ENCODE results near the gene ASB15.

ASB15 gene

DNA sequence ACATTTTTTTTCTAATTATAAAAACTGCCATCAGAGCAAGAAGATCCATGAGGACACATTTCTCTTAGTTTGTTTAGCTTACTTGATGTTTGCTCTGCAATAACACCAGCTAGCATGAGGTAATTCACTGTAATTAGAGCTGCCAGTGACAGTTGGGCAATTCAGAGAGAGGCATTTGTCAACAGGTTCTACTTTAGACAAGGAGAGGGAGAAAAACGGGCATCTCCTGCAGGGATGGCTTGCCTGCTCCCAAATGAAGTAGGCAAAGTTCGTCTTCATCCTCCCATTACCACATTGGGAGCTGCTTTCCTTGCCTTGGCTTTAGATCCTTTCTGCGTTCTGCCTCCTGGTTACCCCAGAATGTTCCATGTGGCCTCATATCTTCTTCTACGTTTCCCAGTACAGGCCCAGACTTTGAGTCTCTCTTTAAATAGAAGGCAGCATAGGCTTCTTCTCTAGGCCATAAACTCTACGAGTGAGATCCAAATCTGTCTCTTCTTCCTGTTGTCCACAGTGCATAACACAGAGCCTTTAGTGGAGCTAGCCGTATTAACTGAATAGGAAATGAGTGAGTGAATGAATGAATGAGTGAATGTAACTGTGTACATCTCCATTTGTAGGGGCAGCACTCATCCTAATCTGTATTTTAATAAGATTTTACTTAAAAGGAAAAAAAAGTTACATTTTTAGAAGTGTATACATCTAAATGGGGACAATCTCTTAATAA lies 21.2 kb downstream of the ASB15 start:
- POLR2A ChIA-PET, result no interaction called here
- H3K36me3 ChIP-seq (ENCODE audit: control insufficient read depth in 2 of 2, insufficient read depth in 1 of 2, low read length in 2 of 2), result no peaks in the 10 kb centered on the region
- no peak overlapping the region for H3K4me3 ChIP-seq (ENCODE audit: low read depth, low read length)
- 0 out of 2 replicates have a peak, but pooled peaks cover 4% of the 10 kb centered on the region for H3K4me1 ChIP-seq (ENCODE audit: control insufficient read depth, insufficient read depth, low read length)
- H3K9me3 ChIP-seq (ENCODE audit: control insufficient read depth, insufficient read depth, low read depth, low read length), result no peaks in the 10 kb centered on the region
- CTCF ChIA-PET, result interaction anchor here (0.6 to 2.3 kb wide), 5 partner anchors 13 to 202 kb away, joined by 3 to 12 read pairs (median 7); no protein-coding TSS in a partner anchor
- H3K27ac ChIP-seq (ENCODE audit: extremely low read depth, low read depth, low read length), result no peak overlapping the region
- TF ChIP-seq ZNF121 (tag by site-specific recombination; IDR thresholded peaks at IDR 0.05) (no peak), PRDM6 (tag by site-specific recombination; IDR thresholded peaks at IDR 0.05) (peak; percentile 89), ZBTB44 (tag by site-specific recombination; IDR thresholded peaks at IDR 0.05) (peak; percentile 64), FEZF1 (tag by site-specific recombination; IDR thresholded peaks at IDR 0.05) (peak; percentile 21; the same call in 1 of the 2 replicates), KLF10 (tag by site-specific recombination; IDR thresholded peaks at IDR 0.05) (no peak), ZNF600 (tag by site-specific recombination; IDR thresholded peaks at IDR 0.05) (0 out of 2 replicates have a peak, but pooled peaks have one; percentile 50), ZNF596 (tag by site-specific recombination; IDR thresholded peaks at IDR 0.05) (peak; percentile 65), ZNF366 (tag by site-specific recombination; conservative IDR thresholded peaks at IDR 0.05) (peak; percentile 79), OSR2 (tag by site-specific recombination; IDR thresholded peaks at IDR 0.05) (peak; percentile 53; the same call in 1 of the 2 replicates), ZNF449 (tag by site-specific recombination; IDR thresholded peaks at IDR 0.05) (peak; percentile 47; the same call in 1 of the 2 replicates), PRDM1 (tag by site-specific recombination; IDR thresholded peaks at IDR 0.05) (peak; percentile 79), ZNF335 (tag by site-specific recombination; conservative IDR thresholded peaks at IDR 0.05) (peak; percentile 50), ZNF707 (tag by site-specific recombination; IDR thresholded peaks at IDR 0.05) (0 out of 2 replicates have a peak, but pooled peaks have one; percentile 50), ZEB2 (tag by site-specific recombination; IDR thresholded peaks at IDR 0.05) (peak; percentile 61; the same call in 1 of the 2 replicates), SP7 (tag by site-specific recombination; IDR thresholded peaks at IDR 0.05) (peak; percentile 68), TSHZ1 (tag by site-specific recombination; IDR thresholded peaks at IDR 0.05; ENCODE audit: borderline replicate concordance) (peak; percentile 65; the same call in 1 of the 2 replicates), ZNF311 (tag by site-specific recombination; IDR thresholded peaks at IDR 0.05; ENCODE audit: borderline replicate concordance) (no peak), ZNF629 (tag by site-specific recombination; IDR thresholded peaks at IDR 0.05) (peak; percentile 61), PRDM10 (tag by site-specific recombination; IDR thresholded peaks at IDR 0.05) (peak; percentile 50; the same call in 1 of the 2 replicates)
- TF ChIP-seq, protein P1, sequence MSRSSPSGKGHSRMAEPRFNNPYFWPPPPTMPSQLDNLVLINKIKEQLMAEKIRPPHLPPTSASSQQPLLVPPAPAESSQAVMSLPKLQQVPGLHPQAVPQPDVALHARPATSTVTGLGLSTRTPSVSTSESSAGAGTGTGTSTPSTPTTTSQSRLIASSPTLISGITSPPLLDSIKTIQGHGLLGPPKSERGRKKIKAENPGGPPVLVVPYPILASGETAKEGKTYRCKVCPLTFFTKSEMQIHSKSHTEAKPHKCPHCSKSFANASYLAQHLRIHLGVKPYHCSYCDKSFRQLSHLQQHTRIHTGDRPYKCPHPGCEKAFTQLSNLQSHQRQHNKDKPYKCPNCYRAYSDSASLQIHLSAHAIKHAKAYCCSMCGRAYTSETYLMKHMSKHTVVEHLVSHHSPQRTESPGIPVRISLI (tag by site-specific recombination; IDR thresholded peaks at IDR 0.05), result 0 out of 2 replicates have a peak, but pooled peaks have one; percentile 20
- TF ChIP-seq, protein P2, sequence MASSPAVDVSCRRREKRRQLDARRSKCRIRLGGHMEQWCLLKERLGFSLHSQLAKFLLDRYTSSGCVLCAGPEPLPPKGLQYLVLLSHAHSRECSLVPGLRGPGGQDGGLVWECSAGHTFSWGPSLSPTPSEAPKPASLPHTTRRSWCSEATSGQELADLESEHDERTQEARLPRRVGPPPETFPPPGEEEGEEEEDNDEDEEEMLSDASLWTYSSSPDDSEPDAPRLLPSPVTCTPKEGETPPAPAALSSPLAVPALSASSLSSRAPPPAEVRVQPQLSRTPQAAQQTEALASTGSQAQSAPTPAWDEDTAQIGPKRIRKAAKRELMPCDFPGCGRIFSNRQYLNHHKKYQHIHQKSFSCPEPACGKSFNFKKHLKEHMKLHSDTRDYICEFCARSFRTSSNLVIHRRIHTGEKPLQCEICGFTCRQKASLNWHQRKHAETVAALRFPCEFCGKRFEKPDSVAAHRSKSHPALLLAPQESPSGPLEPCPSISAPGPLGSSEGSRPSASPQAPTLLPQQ (tag by site-specific recombination; IDR thresholded peaks at IDR 0.05), result peak; percentile 52; the same call in 1 of the 2 replicates

All from HEK293 (cell line).